IPS-15b (cell line): ENCODE data around the gene SEMA5A.

Experiments used
- H3K27me3 ChIP-seq: one replicate; pipeline ENCODE4 v1.6.1; 2013; ENCODE audit warnings: low read length; ENCODE audit not compliant: control insufficient read depth, insufficient read depth
- H3K36me3 ChIP-seq: one replicate; pipeline ENCODE4 v1.6.1; 2013; ENCODE audit warnings: low read length; ENCODE audit not compliant: control insufficient read depth, insufficient read depth
- H3K4me1 ChIP-seq: one replicate; pipeline ENCODE4 v1.6.1; 2013; ENCODE audit warnings: mild to moderate bottlenecking, low read length; ENCODE audit not compliant: control insufficient read depth, insufficient read depth
- H3K4me3 ChIP-seq: one replicate; pipeline ENCODE4 v1.5.1; 2013; ENCODE audit warnings: low read depth, low read length
- H3K9ac ChIP-seq: one replicate; pipeline ENCODE4 v1.6.1; 2013; ENCODE audit warnings: low read depth, mild to moderate bottlenecking, low read length
- H3K9me3 ChIP-seq: one replicate; pipeline ENCODE4 v1.6.1; 2013; ENCODE audit warnings: mild to moderate bottlenecking, low read length; ENCODE audit not compliant: control insufficient read depth, insufficient read depth

SEMA5A gene

DNA sequence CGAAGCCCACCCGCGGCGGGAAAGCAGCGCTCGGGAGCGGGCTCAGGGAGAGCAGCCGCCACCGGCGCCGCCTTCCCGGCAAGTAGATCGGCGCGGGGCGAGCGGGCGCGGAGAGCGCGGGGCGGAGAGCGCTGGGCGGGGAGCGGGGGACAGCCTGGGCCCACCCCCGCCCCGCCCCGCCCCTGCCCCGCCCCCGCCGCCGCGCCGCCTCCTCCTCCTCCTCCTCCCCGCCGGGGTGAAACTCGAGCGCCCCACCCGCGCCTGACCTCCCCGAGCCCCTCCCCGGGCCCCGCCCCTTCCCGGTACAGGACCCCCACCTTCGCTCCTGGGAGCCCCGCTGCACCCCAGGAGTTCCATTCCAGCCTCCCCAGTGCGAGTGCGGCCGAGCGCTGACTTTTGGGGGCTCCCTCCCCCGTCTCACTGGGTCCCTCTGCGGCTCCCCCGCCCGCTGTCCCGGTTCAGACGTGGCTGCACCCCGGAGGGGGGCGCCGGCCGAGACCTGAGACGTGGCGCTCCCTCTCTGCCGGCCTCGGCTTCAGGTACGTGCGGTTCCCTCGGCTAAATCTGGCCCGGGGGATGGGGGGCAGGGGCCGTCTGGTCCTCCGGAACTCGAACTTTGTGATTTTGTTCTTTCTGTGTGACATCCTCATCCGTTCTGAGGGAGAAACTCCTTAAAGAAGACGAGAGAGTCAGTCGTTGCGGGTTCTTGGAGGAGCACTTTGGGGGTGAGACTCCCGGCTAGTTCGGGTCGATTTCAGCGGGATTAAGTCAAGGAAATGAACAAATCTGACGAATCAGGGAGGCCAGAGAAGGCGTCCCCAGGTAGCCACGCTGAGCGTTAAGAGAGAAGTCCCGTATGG is at the start of gene SEMA5A:
TSS of gene SEMA5A (minus strand) at position 84 of the 860 bp plus-strand sequence. CDS start 166,129 bp downstream, outside the sequence.
- no peaks in the 10 kb centered on the region for H3K9me3 ChIP-seq
- peak within 1 kb of the TSS; percentile 73 for H3K9ac ChIP-seq
- H3K4me3 ChIP-seq: peak within 1 kb of the TSS; percentile 90
- H3K36me3 ChIP-seq: peaks cover 5% of the 10 kb centered on the region
- peaks cover 4% of the 10 kb centered on the region for H3K4me1 ChIP-seq
- peaks cover 3% of the 10 kb centered on the region for H3K27me3 ChIP-seq

- Histone ChIP-seq H3K4me1 (peaks cover 12% of the 10 kb centered on the region), H3K9me3 (no peaks in the 10 kb centered on the region), H3K4me3 (no peak overlapping the region), H3K9ac (no peak overlapping the region), H3K36me3 (no peaks in the 10 kb centered on the region), H3K27me3 (no peaks in the 10 kb centered on the region)
Observed at GRCh38 chr5:9594913-9595312, 49.0 kb upstream of the SEMA5A start.

- H3K4me1 ChIP-seq: no peaks in the 10 kb centered on the region
- H3K4me3 ChIP-seq: no peak overlapping the region
- no peak overlapping the region for H3K9ac ChIP-seq
- no peaks in the 10 kb centered on the region for H3K36me3 ChIP-seq
- no peaks in the 10 kb centered on the region for H3K9me3 ChIP-seq
- no peaks in the 10 kb centered on the region for H3K27me3 ChIP-seq
Observed at GRCh38 chr5:9589049-9589835, 43.4 kb upstream of the SEMA5A start.

- Histone ChIP-seq H3K9ac (no peak overlapping the region), H3K4me3 (no peak overlapping the region), H3K4me1 (no peaks in the 10 kb centered on the region), H3K36me3 (no peaks in the 10 kb centered on the region), H3K27me3 (no peaks in the 10 kb centered on the region), H3K9me3 (no peaks in the 10 kb centered on the region)
Observed at GRCh38 chr5:9588254-9588653, 42.4 kb upstream of the SEMA5A start.

GRCh38 chr5:9587135-9587534 is 41.3 kb upstream of the SEMA5A start:
- no peaks in the 10 kb centered on the region for H3K9me3 ChIP-seq
- no peak overlapping the region for H3K9ac ChIP-seq
- no peaks in the 10 kb centered on the region for H3K27me3 ChIP-seq
- H3K36me3 ChIP-seq: no peaks in the 10 kb centered on the region
- no peak overlapping the region for H3K4me3 ChIP-seq
- no peaks in the 10 kb centered on the region for H3K4me1 ChIP-seq

DNA sequence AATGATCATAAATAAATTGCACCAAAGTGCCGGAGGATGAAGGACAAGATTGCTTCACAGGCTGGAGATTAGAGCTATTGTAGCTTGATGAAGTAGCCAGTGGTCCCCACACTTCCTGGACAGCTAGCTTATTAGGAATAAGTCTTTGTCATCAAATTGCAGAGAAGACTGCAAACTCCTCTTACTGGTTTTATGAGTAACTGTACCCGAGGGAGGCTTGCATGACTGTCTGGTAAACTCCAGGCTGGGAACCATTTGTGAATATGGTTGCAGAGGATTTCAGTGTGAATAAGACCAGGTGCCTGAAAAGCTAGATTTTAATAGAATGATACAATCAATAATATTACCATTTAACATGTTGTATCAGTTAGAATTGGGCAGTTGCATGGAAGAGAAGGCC is 36.5 kb upstream of the SEMA5A start:
- no peak overlapping the region for H3K4me3 ChIP-seq
- no peaks in the 10 kb centered on the region for H3K27me3 ChIP-seq
- no peak overlapping the region for H3K9ac ChIP-seq
- H3K4me1 ChIP-seq: no peaks in the 10 kb centered on the region
- no peaks in the 10 kb centered on the region for H3K36me3 ChIP-seq
- H3K9me3 ChIP-seq: no peaks in the 10 kb centered on the region

DNA sequence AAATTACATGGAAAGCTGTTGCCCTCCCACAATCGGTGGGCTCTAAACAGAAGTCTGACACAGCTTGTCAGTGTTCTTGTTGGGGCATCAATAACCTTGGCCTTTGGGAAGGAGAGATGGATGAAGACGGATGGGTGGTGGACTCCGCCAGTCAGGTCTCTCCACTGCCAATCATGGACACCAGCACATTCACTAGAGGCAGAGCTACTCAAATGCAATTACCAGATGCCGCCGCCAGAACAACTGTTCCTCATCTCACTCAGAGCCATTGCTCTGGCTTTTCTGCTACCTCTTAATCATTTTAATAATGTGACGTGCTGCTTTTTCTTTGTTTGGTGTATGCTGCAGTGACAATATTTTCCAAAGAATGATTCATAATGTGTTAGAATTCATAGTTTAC is 27.9 kb upstream of the SEMA5A start:
- Histone ChIP-seq H3K4me1 (no peaks in the 10 kb centered on the region), H3K27me3 (no peaks in the 10 kb centered on the region), H3K4me3 (no peak overlapping the region), H3K9ac (no peak overlapping the region), H3K9me3 (no peaks in the 10 kb centered on the region), H3K36me3 (no peaks in the 10 kb centered on the region)

DNA sequence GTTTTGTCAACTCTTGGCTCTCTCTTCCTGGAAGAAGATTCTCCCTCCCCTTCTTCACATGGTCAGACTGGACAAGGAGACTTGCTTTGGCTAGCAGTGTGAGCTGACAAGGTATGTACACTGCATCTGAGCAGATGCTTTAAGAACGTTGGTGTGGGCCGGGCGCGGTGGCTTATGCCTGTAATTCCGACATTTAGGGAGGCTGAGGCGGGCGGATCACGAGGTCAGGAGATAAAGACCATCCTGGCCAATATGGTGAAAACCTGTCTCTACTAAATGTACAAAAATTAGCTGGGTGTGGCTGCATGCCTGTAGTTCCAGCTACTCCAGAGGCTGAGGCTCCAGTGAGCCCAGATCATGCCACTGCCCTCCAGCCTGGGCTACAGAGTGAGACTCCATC is 26.4 kb upstream of the SEMA5A start:
- Histone ChIP-seq H3K27me3 (no peaks in the 10 kb centered on the region), H3K9me3 (no peaks in the 10 kb centered on the region), H3K4me1 (no peaks in the 10 kb centered on the region), H3K36me3 (no peaks in the 10 kb centered on the region), H3K9ac (no peak overlapping the region), H3K4me3 (no peak overlapping the region)

DNA sequence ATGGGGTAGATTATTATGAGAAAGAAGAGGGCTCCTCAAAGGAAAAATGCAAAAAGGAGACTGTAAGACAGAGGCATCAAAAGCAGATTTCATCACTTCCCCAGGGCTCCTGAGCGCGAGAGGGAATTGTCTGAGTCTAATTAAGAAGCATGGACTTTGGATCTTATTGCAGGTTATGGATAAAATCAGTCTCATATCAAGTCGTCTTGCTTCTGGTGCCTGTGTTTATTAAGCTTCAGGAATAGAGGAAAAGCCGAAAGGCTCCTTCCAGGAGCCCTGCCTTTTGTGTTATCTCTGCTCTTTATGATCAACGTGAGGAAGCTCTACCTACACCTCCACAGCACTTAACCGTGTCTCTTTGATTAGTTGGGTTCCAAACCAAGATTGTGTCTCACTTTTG is 25.0 kb upstream of the SEMA5A start:
- no peak overlapping the region for H3K9ac ChIP-seq
- H3K27me3 ChIP-seq: no peaks in the 10 kb centered on the region

DNA sequence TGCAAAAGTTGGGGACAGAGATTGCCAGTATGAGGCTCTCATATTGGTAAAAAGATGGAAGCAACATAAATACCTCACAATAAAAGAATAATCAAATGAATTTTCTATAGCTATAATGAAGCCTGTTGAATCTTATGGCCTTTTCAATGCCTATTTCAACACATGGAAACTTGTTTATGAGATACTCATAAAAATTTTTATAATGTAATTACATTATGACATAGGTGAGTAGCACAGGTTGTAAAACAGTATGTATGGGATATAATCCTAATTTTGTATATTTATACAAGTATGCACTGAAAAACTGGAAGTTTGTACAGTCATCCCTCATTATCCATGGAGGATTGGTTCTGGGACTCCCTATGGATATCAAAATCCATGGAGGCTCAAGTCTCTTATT is 21.2 kb upstream of the SEMA5A start:
- Histone ChIP-seq H3K9me3 (no peaks in the 10 kb centered on the region), H3K27me3 (no peaks in the 10 kb centered on the region), H3K4me1 (no peaks in the 10 kb centered on the region), H3K36me3 (no peaks in the 10 kb centered on the region), H3K9ac (no peak overlapping the region), H3K4me3 (no peak overlapping the region)

More for the DNA sequence above, 25.0 kb upstream of the SEMA5A start:
- no peaks in the 10 kb centered on the region for H3K4me1 ChIP-seq
- H3K4me3 ChIP-seq: no peak overlapping the region
- no peaks in the 10 kb centered on the region for H3K36me3 ChIP-seq
- H3K9me3 ChIP-seq: no peaks in the 10 kb centered on the region

DNA sequence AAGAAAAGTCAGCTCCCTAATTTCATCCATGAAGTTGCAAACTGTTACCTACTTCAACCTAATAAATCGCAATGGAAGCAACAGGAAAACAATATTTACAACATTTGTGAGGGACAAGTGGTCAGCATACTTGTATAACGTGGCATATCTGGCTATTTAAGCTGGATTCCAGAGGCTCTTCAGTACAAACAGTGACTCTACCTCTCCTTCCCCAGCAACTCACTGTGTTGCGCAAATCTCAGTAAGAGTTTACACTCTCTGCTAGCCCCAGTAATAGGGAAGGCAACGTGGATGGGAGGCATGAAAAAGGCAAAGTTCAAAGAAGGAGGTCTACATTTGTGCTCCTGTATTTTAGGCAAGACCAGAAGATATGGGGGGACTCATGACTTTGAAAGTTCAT is 18.9 kb upstream of the SEMA5A start:
- Histone ChIP-seq H3K9ac (no peak overlapping the region), H3K27me3 (no peaks in the 10 kb centered on the region), H3K36me3 (no peaks in the 10 kb centered on the region), H3K9me3 (no peaks in the 10 kb centered on the region), H3K4me3 (no peak overlapping the region), H3K4me1 (no peaks in the 10 kb centered on the region)

DNA sequence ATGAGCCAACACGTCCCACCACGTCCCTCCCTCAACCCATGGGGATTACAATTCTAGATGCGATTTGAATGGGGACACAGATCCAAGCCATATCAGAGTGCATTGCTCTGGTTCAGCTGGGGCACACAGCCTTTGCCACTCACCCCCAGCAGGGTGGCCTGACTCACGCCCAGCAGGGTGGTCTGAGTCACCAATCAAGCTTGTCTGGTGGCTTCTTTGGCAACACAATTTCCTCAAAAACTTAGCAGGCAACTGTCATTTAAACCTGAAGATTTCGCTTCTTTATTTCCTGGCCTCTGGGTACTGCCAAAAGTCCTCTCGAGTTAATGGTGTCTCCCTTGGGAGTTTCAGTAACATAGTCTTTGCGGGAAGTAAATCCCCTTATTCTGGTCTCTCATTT is 16.3 kb upstream of the SEMA5A start:
- H3K9ac ChIP-seq: no peak overlapping the region
- H3K9me3 ChIP-seq: no peaks in the 10 kb centered on the region
- no peak overlapping the region for H3K4me3 ChIP-seq
- H3K36me3 ChIP-seq: no peaks in the 10 kb centered on the region
- no peaks in the 10 kb centered on the region for H3K27me3 ChIP-seq
- H3K4me1 ChIP-seq: no peaks in the 10 kb centered on the region
